Upper lobe of left lung (tissue), 6 donors: ENCODE results near the gene CAT. TPM values are rescaled to one million over a fixed set of nuclear protein-coding genes. Genes with fewer than 3 reads are reported as not detected.

ENCODE experiments used
- ATAC-seq, 2 donors: fragments of 200-7000 bp; cut with Tn5 transposase; one replicate each; pipeline ENCODE4 v1.9.1; 2022; ENCODE audit warnings: mild to moderate bottlenecking in 2 of 2, moderate library complexity in 2 of 2; ENCODE audit not compliant: low FRiP score in 2 of 2
- DNase-seq, 2 donors: peaks; one replicate each; pipeline ENCODE4 v3.0.0-alpha.2; 2019 to 2020
- H3K27ac ChIP-seq, 4 donors: fragments of 200-600 bp; sonication (generic); one replicate each; pipeline ENCODE4 v1.5.1; 2016 to 2019
- H3K27me3 ChIP-seq, 4 donors: fragments of 200-600 bp; sonication (generic); one replicate each; pipeline ENCODE4 v1.5.1; 2017 to 2019
- H3K36me3 ChIP-seq, 4 donors: fragments of 200-600 bp; sonication (generic); one replicate each; pipeline ENCODE4 v1.5.1; 2016 to 2019
- H3K4me1 ChIP-seq, 4 donors: fragments of 200-600 bp; sonication (generic); one replicate each; pipeline ENCODE4 v1.5.1; 2018 to 2019
- H3K4me3 ChIP-seq, 4 donors: fragments of 200-600 bp; sonication (generic); one replicate each; pipeline ENCODE4 v1.5.1; 2017 to 2019; ENCODE audit warnings: mild to moderate bottlenecking in 2 of 4, moderate library complexity in 1 of 4
- H3K9me3 ChIP-seq, 4 donors: fragments of 200-600 bp; sonication (generic); one replicate each; pipeline ENCODE4 v1.5.1; 2018 to 2019
- EP300 ChIP-seq, 4 donors: sonication (generic); formaldehyde crosslinking; IDR thresholded peaks; one replicate each; pipeline ENCODE4 v1.5.1; 2017; ENCODE audit warnings: antibody characterized with exemption in 4 of 4, control low read depth in 2 of 4
- POLR2A ChIP-seq, 4 donors: fragments of 450-650 bp; IDR thresholded peaks; one replicate each; pipeline ENCODE4 v1.5.1; 2016 to 2017; ENCODE audit warnings: antibody characterized with exemption in 4 of 4, mild to moderate bottlenecking in 2 of 4
- POLR2AphosphoS5 ChIP-seq, 2 donors: sonication (generic); formaldehyde crosslinking; IDR thresholded peaks; one replicate each; pipeline ENCODE4 v1.5.1; 2017; ENCODE audit warnings: antibody characterized with exemption in 2 of 2
- WGBS, 2 donors: methylation state at CpG; one replicate each; pipeline ENCODE4 v1.1.5; 2017 to 2018; 5-methylcytosine and 5-hydroxymethylcytosine counted together
- total RNA-seq, 6 donors: library from RNA; depleted of rRNA in 4 of 6; stranded (reverse); fragments of >200 nt in 4 of 6; gene quantifications; one replicate each; pipeline versions ENCODE4 v1.1.0 to v1.2.1, GENCODE V29; 2016 to 2021
- TF ChIP-seq, protein P1 (sequence below), 6 experiments: fragments of 450-650 bp in 4 of 6; fragments of 200-600 bp in 2 of 6; sonication (generic) in 2 of 6; IDR thresholded peaks; one replicate each; pipeline ENCODE4 v1.5.1; 2016 to 2019; ENCODE audit warnings: antibody characterized with exemption in 6 of 6
- donor health status: DM: no; HTN: no; CAD: no; lungs with moderate emphysema.
- donor health status: DM: no; HTN: yes; CAD: no; lungs with severe emphysema.

CAT gene
- total RNA-seq, 6 donors from 2014 or later = 133 to 380 (median 185) TPM

DNA sequence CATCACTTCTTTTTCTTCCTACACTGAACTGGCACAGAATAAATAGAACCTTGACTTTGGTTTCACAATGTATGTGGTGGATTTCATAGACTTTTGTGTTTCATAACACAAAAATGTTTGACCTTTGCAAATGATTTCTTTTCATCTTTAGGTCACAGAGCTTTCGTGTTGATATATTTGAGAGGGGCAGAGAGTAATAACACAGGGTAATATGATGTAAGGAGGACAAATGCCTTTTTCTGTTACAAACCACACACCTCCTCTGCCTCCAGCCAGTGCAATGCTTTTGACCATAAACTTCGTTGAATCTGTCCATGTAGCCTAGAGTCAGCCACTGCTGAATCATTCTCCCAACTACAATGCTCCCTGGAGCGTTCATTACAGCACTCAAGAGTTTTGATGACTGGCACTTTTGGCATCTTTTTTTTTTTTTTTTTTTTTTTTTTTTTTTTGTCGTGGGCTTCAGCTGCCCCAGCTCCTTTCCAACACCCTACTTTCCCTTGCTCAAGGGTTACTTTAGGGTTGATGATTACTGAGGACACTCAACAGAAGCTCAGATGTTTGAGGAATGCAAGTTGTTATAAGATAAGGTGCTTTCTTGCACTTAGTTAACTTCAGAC is 11.4 kb upstream of the CAT start:
- Histone ChIP-seq H3K27ac (peak overlapping the region; percentile 56 to 74 (median 62)), H3K9me3 (no peaks in the 10 kb centered on the region), H3K4me1 (peaks cover 13 to 43% (median 30%) of the 10 kb centered on the region in 4 donors), H3K4me3 (no peak overlapping the region), H3K27me3 (no peaks in the 10 kb centered on the region), H3K36me3 (no peaks in the 10 kb centered on the region)
- 13 to 35% methylated on average over 4 of the region's 4 CpGs for WGBS, 2 donors
- DNase-seq (peak in 1 of 2 donors; percentile 53), ATAC-seq (peak; percentile 88 to 90)
- TF ChIP-seq EP300 (IDR thresholded peaks at IDR 0.05) (peak in 1 of 4 donors; percentile 22), POLR2AphosphoS5 (IDR thresholded peaks at IDR 0.05) (peak in 1 of 2 donors; percentile 40), POLR2A (IDR thresholded peaks at IDR 0.05) (no peak)
- TF ChIP-seq, protein P1, sequence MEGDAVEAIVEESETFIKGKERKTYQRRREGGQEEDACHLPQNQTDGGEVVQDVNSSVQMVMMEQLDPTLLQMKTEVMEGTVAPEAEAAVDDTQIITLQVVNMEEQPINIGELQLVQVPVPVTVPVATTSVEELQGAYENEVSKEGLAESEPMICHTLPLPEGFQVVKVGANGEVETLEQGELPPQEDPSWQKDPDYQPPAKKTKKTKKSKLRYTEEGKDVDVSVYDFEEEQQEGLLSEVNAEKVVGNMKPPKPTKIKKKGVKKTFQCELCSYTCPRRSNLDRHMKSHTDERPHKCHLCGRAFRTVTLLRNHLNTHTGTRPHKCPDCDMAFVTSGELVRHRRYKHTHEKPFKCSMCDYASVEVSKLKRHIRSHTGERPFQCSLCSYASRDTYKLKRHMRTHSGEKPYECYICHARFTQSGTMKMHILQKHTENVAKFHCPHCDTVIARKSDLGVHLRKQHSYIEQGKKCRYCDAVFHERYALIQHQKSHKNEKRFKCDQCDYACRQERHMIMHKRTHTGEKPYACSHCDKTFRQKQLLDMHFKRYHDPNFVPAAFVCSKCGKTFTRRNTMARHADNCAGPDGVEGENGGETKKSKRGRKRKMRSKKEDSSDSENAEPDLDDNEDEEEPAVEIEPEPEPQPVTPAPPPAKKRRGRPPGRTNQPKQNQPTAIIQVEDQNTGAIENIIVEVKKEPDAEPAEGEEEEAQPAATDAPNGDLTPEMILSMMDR (IDR thresholded peaks at IDR 0.05) = no peak

DNA sequence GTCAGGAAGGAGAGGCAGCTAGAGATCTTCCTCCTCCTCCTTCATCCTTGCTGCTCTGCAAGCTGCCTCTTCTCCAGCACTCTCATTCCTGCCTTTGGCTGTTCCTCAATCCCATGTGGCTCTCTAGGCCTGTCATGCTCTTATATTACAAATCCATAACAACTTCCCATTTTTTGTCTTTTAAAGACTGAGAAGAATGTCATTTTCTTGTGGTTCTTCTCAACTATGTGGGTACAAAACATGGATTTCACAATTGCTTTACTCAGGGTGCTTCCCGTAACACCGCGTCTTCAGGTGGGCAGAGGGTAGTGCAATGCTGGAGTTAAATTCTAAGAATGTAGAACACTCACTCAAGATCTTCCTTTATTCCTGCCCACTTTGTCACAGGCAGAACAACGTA is 6.8 kb upstream of the CAT start:
- Histone ChIP-seq H3K4me1 (peaks cover under 1 to 13% (median 11%) of the 10 kb centered on the region in 4 donors), H3K27ac (peak overlapping the region in 1 of 4 donors; percentile 16), H3K27me3 (no peaks in the 10 kb centered on the region), H3K36me3 (no peaks in the 10 kb centered on the region), H3K9me3 (no peaks in the 10 kb centered on the region), H3K4me3 (no peak overlapping the region)
- TF ChIP-seq POLR2A (IDR thresholded peaks at IDR 0.05) = no peak
- TF ChIP-seq EP300 (IDR thresholded peaks at IDR 0.05) = no peak
- TF ChIP-seq POLR2AphosphoS5 (IDR thresholded peaks at IDR 0.05) = no peak
- TF ChIP-seq, protein P1 (IDR thresholded peaks at IDR 0.05) = no peak
- DNase-seq = no peak
- WGBS, 2 donors = 60 to 73% methylated on average over 4 of the region's 4 CpGs
- ATAC-seq = peak in 1 of 2 donors; percentile 20

DNA sequence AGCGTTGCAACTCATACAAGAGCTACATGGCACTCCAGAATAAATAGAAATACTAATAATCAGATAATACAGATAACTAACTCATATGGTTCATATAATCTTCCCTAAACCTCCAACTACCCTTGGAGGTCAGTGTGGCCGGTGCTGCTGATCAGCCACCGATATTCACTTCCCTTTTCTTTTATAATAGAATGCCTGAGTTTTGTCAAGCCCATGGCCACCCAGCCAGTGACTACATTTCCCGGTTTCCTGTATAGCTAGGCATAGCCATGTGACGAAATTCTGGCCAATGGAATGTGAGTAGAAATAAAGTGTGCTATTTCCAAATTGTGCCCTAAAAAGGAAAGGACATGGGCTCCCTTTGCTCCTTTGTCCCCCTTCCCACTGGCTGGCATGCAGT is 5.9 kb upstream of the CAT start:
- H3K4me3 ChIP-seq = no peak overlapping the region
- H3K27ac ChIP-seq = peak overlapping the region in 1 of 4 donors; percentile 23
- H3K4me1 ChIP-seq = peaks cover under 1 to 12% (median 6%) of the 10 kb centered on the region in 4 donors
- DNase-seq (no peak), ATAC-seq (peak in 1 of 2 donors; percentile 71)
- no peaks in the 10 kb centered on the region for H3K9me3 ChIP-seq
- no peaks in the 10 kb centered on the region for H3K27me3 ChIP-seq
- WGBS, 2 donors = 75 to 87% methylated on average over 5 of the region's 5 CpGs
- H3K36me3 ChIP-seq = no peaks in the 10 kb centered on the region
- TF ChIP-seq EP300 (IDR thresholded peaks at IDR 0.05) (no peak), POLR2AphosphoS5 (IDR thresholded peaks at IDR 0.05) (no peak), POLR2A (IDR thresholded peaks at IDR 0.05) (no peak)
- TF ChIP-seq, protein P1 (IDR thresholded peaks at IDR 0.05) = no peak

DNA sequence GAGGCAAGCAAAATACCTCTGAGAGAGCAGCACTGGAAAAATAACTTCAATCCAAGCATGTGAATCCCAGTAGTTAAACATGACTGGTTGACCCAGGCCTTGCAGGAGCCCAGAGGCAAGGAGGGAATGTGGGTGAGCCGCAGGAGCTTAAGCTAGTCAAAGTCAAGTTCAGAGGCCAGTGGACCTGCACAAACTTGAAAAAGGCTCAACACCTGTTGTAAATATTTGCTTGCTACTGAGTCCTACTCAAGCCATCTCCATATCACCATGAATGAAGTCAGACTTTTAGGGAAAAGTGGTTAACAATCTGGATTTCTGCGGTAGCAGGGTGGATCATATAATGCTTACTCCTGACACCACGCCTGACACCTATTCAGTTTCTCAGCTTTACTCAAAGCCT is 4.8 kb upstream of the CAT start:
- no peak for ATAC-seq
- no peak for DNase-seq
- TF ChIP-seq POLR2AphosphoS5 (IDR thresholded peaks at IDR 0.05) (no peak), EP300 (IDR thresholded peaks at IDR 0.05) (no peak), POLR2A (IDR thresholded peaks at IDR 0.05) (no peak)
- TF ChIP-seq, protein P1 (IDR thresholded peaks at IDR 0.05) = no peak
- Histone ChIP-seq H3K27me3 (no peaks in the 10 kb centered on the region), H3K27ac (peak overlapping the region in 2 of 4 donors; percentile 0 to 14), H3K4me3 (no peak overlapping the region), H3K4me1 (peaks cover 4 to 14% (median 6%) of the 10 kb centered on the region in 4 donors), H3K9me3 (no peaks in the 10 kb centered on the region), H3K36me3 (no peaks in the 10 kb centered on the region)
- 81 to 82% methylated on average over 2 to 3 of the region's 3 CpGs for WGBS, 2 donors
